GM19328 (cell line): Measurements from ENCODE around the gene PLD4.
"Not testable (repeated sequence)": the region's sequence is repeated elsewhere in the genome, so short reads cannot be mapped to it uniquely, and the experiment has no call there.

Experiments used
- ATAC-seq: cut with Tn5 transposase; IDR thresholded peaks from one replicate; pipeline ENCODE4 v1.9.1; 2021; ENCODE audit warnings: mild to moderate bottlenecking, moderate library complexity; ENCODE audit not compliant: unreplicated experiment

The PLD4 gene

DNA sequence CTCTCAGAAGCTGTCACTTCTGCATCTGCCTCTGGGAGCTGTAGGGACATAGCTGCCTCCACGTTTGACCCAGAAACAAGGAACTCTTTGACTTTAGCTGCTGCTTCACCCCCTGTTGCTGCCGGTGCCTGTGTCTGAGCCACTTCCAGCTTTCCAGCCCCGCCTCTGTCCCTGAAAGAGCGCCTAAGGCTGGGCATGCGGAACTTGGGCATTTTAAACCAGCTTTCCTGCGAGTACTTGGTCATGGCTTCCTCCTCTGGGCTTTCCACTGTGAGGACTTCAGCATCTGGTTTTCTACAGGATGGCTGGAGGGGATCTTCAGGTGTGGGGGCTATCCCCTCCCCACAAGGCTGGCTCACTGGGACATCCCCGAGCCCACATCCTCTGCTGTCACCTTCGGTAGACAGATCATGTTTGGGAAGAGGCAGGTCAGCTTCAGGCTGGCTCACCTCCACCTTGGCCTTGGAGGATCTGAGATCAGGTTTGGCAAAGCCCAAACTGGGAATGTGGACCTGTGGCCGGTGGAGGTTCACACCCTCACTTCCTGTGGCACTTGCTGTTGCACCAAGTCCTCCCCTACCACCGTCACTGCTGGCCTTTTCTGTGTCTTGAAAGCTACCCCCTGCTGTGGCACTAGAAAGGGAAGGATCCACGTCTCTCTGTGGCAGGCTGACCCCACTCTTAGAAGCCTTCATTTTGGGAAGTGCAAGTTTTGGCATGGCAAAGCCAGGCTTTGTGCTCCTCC lies 15.2 kb downstream of the PLD4 start:
- ATAC-seq = no peak

- no peak for ATAC-seq
Observed at GRCh38 chr14:104940526-104941150, 16.0 kb downstream of the PLD4 start.

GRCh38 chr14:104941508-104942365 lies 17.1 kb downstream of the PLD4 start:
- ATAC-seq = no peak

DNA sequence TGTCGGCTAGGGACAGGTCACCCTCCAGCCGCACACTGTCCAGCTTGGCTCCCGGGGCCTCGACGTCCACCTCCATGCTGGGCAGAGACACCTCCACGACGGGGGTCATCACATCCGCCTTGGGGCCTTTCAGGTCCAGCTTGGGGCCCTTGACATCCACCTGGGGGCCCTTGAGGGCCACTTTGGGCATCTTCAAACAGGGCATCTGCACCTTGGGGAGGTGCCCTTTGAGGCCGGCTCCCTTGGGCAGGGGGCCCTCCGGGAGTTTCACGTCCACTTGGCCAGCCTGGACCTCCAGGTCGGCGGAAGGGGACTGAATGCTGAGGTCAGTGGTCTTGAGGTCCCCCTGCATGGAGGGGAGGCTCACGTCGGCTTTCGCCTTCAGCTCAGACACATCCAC lies 17.9 kb downstream of the PLD4 start:
- ATAC-seq = no peak

DNA sequence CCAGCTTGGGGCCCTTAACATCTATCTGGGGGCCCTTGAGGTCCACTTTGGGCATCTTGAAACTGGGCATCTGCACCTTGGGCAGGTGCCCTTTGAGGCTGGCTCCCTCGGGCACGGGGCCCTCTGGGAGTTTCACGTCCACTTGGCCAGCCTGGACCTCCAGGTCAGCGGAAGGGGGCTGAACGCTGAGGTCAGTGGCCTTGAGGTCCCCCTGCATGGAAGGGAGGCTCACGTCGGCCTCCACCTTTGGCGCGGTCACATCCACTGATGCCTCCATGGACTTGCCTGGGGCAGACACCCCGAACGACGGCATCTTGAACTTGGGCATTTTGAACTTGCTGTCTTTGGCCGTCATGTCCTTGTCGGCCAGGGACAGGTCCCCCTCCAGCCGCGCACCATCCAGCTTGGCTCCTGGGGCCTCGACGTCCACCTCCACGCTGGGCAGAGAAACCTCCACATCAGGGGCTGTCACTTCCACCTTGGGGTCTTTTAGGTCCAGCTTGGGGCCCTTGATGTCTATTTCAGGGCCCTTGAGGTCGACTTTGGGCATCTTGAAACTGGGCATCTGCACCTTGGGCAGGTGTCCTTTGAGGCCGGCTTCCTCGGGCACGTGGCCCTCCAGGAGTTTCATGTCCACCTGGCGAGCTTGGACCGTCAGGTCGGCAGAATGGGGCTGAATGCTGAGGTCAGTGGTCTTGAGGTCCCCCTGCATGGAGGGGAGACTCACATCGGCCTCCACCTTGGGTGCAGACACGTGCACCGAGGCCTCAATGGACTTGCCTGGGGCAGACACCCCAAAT lies 18.7 kb downstream of the PLD4 start:
- ATAC-seq = not testable (repeated sequence)

DNA sequence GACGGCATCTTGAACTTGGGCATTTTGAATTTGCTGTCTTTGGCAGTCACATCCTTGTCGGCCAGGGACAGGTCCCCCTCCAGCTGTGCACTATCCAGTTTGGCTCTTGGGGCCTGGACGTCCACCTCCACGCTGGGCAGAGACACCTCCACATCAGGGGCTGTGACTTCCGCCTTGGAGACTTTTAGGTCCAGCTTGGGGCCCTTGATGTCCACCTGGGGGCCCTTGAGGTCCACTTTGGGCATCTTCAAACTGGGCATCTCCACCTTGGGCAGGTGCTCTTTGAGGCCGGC lies 19.3 kb downstream of the PLD4 start:
- not testable (repeated sequence) for ATAC-seq

- ATAC-seq = not testable (repeated sequence)
Observed at GRCh38 chr14:104944436-104945205, 19.9 kb downstream of the PLD4 start.

DNA sequence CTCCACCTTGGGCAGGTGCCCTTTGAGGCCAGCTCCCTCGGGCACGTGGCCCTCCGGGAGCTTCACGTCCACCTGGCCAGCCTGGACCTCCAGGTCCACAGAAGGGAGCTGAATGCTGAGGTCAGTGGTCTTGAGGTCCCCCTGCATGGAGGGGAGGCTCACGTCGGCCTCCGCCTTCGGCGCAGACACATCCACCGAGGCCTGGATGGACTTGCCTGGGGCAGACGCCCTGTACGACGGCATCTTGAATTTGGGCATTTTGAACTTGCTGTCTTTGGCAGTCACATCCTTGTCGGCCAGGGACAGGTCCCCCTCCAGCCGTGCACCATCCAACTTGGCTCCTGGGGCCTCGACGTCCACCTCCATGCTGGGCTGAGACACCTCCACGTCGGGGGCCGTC lies 20.6 kb downstream of the PLD4 start:
- ATAC-seq = not testable (repeated sequence)

GRCh38 chr14:104945986-104946965 lies 21.6 kb downstream of the PLD4 start:
- ATAC-seq = not testable (repeated sequence)

GRCh38 chr14:104947201-104947600 lies 22.5 kb downstream of the PLD4 start:
- not testable (repeated sequence) for ATAC-seq

DNA sequence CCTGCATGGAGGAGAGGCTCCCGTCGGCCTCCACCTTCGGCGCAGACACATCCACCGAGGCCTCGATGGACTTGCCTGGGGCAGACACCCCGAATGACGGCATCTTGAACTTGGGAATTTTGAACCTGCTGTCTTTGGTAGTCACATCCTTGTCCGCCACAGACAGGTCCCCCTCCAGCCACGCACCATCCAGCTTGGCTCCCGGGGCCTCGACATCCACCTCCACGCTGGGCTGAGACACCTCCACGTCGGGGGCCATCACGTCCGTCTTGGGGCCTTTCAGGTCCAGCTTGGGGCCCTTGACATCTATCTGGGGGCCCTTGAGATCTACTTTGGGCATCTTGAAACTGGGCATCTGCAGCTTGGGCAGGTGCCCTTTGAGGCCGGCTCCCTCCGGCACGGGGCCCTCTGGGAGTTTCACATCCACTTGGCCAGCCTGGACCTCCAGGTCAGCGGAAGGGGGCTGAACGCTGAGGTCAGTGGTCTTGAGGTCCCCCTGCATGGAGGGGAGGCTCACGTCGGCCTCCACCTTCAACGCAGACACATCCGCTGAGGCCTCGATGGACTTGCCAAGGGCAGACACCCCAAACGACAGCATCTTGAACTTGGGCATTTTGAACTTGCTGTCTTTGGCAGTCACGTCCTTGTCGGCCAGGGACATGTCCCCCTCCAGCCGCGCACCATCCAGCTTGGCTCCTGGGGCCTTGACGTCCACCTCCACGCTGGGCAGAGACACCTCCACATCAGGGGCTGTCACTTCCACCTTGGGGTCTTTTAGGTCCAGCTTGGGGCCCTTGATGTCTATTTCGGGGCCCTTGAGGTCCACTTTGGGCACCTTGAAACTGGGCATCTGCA lies 23.4 kb downstream of the PLD4 start:
- ATAC-seq = not testable (repeated sequence)

GRCh38 chr14:104948736-104949031 lies 24.0 kb downstream of the PLD4 start:
- ATAC-seq = no peak

DNA sequence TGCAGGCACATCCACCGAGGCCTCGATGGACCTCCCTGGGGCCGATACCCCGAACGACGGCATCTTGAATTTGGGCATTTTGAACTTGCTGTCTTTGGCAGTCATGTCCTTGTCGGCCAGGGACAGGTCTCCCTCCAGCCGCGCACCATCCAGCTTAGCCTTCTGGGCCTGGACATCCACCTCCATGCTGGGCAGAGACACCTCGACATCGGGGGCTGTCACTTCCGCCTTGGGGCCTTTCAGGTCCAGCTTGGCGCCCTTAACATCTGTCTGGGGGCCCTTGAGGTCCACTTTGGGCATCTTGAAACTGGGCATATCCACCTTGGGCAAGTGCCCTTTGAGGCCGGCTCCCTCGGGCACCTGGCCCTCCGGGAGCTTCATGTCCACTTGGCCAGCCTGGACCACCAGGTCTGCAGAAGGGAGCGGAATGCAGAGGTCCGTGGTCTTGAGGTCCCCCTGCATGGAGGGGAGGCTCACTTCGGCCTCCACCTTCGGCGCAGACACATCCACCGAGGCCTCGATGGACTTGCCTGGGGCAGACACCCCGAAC lies 24.8 kb downstream of the PLD4 start:
- not testable (repeated sequence) for ATAC-seq

DNA sequence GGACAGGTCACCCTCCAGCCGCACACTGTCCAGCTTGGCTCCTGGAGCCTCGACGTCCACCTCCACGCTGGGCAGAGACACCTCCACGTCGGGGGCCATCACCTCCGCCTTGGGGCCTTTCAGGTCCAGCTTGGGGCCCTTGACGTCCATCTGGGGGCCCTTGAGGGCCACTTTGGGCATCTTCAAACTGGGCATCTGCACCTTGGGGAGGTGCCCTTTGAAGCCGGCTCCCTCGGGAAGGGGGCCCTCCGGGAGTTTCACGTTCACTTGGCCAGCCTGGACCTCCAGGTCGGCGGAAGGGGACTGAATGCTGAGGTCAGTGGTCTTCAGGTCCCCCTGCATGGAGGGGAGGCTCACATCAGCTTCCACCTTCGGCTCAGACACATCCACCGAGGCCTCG lies 25.3 kb downstream of the PLD4 start:
- no peak for ATAC-seq

DNA sequence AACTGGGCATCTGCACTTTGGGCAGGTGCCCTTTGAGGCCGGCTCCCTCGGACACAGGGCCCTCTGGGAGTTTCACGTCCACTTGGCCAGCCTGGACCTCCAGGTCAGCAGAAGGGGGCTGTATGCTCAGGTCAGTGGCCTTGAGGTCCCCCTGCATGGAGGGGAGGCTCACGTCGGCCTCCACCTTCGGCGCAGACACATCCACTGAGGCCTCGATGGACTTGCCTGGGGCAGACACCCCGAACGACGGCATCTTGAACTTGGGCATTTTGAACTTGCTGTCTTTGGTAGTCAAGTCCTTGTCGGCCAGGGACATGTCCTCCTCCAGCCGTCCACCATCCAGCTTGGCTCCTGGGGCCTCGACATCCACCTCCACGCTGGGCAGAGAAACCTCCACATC lies 26.0 kb downstream of the PLD4 start:
- ATAC-seq = not testable (repeated sequence)

DNA sequence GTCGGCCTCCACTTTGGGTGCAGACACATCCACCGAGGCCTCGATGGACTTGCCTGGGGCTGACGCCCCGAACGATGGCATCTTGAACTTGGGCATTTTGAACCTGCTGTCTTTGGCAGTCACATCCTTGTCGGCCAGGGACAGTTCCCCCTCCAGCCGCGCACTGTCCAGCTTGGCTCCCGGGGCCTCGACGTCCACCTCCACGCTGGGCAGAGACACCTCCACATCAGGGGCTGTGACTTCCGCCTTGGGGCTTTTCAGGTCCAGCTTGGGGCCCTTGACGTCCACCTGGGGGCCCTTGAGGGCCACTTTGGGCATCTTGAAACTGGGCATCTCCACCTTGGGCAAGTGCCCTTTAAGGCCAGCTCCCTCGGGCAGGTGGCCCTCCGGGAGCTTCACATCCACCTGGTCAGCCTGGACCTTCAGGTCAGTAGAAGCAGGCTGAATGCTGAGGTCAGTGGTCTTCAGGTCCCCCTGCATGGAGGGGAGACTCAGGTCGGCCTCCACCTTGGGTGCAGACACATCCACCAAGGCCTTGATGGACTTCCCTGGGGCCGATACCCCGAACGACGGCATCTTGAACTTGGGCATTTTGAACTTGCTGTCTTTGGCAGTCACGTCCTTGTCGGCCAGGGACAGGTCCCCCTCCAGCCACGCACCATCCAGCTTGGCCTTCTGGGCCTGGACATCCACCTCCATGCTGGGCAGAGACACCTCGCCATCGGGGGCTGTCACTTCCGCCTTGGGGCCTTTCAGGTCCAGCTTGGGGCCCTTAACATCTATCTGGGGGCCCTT lies 27.4 kb downstream of the PLD4 start:
- not testable (repeated sequence) for ATAC-seq

GRCh38 chr14:104953097-104953496 lies 28.4 kb downstream of the PLD4 start:
- no peak for ATAC-seq
